Breast epithelium (tissue), 3 donors: ENCODE measurements around the gene ZNF217.

Source experiments
- CTCF ChIP-seq, 3 donors: fragments of 450-650 bp; IDR thresholded peaks; one replicate each; pipeline ENCODE4 v1.5.1; 2016 to 2017; ENCODE audit warnings: antibody characterized with exemption in 3 of 3, mild to moderate bottlenecking in 3 of 3, moderate library complexity in 3 of 3
- POLR2A ChIP-seq: fragments of 450-650 bp; IDR thresholded peaks from one replicate; pipeline ENCODE4 v1.6.1; 2016; ENCODE audit warnings: antibody characterized with exemption, mild to moderate bottlenecking, moderate library complexity
- POLR2AphosphoS5 ChIP-seq, 3 donors: sonication (generic); formaldehyde crosslinking; IDR thresholded peaks; one replicate each; pipeline ENCODE4 v1.6.1; 2017; ENCODE audit warnings: antibody characterized with exemption in 3 of 3

- TF ChIP-seq POLR2AphosphoS5 (IDR thresholded peaks at IDR 0.05) (no peak), CTCF (IDR thresholded peaks at IDR 0.05) (no peak), POLR2A (no peak)
Observed at GRCh38 chr20:53517146-53517545, 76.5 kb downstream of the ZNF217 start.
